ENCODE measurements around the gene IVD.

GRCh38 chr15:40420793-40421192 is 15.2 kb downstream of the IVD start:
- TF ChIP-seq CTCF (conservative IDR thresholded peaks at IDR 0.05; ENCODE audit: low read depth, low read length): no peak
- TF ChIP-seq EZH2 (IDR thresholded peaks at IDR 0.05; ENCODE audit: borderline replicate concordance, low read depth, low read length, poor library complexity, severe bottlenecking): no peak
